ENCODE measurements around the gene LCE1F.

GRCh38 chr1:152757747-152758146 lies 17.2 kb upstream of the LCE1F start, which contains the start of gene KPRP:
- no peak for TF ChIP-seq CTCF (CRISPR knock-in tag; IDR thresholded peaks at IDR 0.05)
- no peak for TF ChIP-seq ESRRA (CRISPR knock-in tag; IDR thresholded peaks at IDR 0.05; ENCODE audit: low read depth)
- TF ChIP-seq ZBTB37 (CRISPR knock-in tag; IDR thresholded peaks at IDR 0.05): no peak
- no peak for TF ChIP-seq BORCS8-MEF2B (CRISPR knock-in tag; IDR thresholded peaks at IDR 0.05)
- no peak for TF ChIP-seq ZSCAN20 (CRISPR knock-in tag; IDR thresholded peaks at IDR 0.05; ENCODE audit: borderline replicate concordance)
- no peak for TF ChIP-seq POLR2A (IDR thresholded peaks at IDR 0.05; ENCODE audit: insufficient read depth in 1 of 2, low read depth in 2 of 2, low read length in 2 of 2)
- TF ChIP-seq HOXA5 (CRISPR knock-in tag; IDR thresholded peaks at IDR 0.05): no peak

All from HepG2 (cell line).